Measurements from ENCODE around the gene GLRX5.

GLRX5 gene

DNA sequence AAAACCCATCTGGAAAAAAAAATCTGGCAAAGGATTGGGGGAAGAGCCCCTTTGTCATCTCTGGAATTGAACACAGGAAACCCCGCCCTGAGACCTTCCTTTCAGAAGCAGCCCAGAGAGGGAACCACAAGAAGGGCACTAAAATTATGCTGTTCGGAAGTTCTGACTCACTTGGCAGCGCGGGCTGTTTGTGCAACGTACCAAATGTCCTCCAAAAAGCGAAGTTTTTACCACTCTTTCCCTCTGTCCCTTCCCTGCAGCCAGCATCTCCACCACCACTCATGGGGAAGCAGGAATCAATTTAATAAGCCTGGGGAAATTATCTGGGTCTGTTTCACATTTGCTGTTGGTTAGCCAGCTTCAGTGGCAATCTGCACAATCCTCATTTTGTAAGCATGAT is 15.2 kb upstream of the GLRX5 start:
- no peak for DNase-seq

DNA sequence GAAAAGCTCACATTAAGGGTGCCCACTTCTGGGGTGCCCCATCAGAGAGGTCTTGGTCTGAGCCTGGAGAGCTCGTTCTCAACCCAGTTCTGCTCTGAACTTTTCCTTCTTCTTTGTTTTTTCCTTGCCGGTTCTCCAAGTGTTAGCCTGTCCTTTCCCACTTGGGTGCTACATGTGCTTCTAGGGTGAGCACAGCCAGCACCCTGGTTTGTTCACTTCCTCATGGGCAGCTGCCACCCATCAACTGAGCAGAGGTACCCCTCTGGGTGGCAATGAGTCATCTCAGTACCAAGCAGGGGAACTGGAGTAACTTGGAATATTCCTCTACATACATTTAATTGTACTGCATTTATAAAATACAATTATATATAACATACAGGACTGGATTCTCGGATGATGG is 14.5 kb upstream of the GLRX5 start:
- DNase-seq: no peak

DNA sequence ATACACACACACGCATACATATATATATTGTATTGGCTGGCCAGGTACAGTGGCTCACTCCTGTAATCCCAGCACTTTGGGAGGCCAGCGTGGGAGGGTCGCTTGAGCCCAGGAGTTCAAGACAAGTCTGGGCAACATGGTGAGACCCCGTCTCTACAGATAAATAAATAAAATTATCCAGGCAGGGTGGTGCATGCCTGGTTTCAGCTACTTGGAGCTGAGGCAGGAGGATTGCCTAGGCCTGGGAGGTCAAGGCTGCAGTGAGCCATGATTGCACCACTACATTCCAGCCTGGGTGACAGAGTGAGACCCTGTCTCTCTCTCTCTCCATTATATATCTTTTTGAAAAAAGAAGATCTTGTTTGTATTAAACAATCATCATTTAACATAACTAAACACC is 13.8 kb upstream of the GLRX5 start:
- DNase-seq: no peak

DNA sequence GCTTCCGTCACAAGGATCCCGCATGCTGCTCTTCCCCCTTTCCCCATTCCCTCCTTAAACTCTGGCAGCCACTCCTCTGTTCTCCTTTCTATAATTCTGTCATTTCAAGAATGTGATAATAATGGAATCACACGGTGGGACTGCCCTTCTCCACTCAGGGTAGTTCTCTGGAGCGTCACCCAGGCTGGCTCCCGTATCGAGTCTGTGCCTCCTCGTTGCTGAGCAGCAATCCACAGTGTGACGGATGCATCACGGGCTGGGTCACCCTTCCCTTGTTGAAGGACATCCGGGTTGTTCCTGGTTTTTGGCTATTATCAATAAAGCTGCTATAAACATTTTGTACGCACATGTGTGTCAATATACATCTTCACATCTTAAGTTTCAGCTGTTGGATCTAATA is 12.7 kb upstream of the GLRX5 start:
- DNase-seq: no peak

DNA sequence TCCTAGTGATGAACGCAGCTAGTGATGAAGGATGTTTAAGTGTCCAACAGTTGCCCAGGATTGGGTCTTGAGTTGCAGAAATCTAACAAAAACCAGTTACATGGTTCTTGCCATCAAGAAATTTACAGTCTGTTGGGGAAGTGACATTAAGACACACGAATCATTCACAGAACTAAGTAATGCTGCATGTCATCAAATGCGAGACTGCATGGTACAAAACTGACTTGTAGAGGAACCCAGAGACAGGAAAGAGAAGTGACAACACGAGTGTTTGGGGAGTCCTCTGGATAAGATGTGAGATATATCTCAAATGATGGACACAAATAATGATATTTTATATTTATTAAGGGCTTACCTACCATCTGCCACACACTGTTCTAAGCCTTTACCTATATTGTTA is 12.3 kb upstream of the GLRX5 start:
- DNase-seq: no peak

DNA sequence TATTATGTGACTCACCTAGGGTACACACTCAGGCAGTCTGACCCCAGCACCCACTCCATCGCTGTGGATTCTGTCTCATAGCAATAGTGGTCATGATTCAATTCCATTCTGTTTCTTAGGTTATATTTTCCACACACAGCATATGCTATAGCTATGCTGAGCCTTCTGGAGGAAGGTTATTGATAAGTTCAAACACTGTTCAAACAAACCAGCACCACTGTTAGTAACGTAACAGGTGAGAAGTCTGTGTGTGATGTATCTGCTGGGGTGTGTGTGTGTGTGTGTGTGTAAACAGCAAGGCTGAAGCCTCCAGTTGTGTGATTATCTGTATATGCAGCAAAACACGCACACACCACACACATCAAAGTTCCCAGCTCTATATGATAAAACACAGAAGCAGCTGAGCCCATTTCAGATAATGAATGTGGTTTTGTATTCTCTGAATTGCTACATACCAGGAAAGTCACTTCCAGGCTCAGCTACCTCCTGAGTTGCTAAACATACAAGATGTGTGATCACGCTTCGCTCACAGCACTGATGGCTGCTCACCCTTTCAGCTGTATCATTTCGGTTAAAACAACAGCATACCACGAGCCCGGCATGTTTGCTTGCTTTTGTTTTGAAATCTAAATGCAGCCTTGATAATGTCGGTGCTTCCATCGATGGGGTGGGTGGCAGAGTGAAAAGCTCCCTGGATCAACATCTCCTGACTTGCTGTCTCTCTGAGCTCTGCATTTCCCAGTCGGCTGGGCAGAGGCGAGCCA is 11.6 kb upstream of the GLRX5 start:
- DNase-seq: no peak

DNA sequence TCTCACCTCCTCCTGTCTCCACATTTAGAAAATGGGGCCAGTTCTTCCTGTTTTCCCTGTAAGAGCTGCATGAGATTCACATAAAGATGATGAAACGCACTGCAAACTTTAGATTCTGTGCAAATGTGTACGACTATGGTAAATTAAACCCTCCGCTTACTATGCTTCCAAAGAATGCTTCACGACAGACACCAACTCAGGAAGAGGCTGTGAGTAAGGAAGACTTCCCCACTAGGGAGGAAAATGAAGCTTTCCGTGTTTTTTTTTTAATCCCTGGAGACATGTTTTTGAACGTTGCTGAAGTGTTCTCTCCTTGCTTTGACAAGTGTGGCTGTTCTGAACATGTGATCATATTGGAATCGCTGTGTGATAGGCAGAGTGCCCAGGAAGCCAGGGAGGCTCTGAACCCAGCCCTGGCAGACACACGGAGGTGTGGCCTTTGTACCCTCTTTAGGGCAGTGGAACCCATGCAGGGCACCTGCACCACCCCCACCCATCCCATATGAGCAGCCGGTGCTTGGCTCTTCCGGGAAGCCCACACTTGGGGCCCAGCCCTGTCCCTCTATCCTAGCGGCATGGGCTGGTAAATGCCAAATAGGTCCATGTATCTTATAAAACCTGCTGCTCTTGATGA is 10.9 kb upstream of the GLRX5 start:
- peak; percentile 28 for DNase-seq

DNA sequence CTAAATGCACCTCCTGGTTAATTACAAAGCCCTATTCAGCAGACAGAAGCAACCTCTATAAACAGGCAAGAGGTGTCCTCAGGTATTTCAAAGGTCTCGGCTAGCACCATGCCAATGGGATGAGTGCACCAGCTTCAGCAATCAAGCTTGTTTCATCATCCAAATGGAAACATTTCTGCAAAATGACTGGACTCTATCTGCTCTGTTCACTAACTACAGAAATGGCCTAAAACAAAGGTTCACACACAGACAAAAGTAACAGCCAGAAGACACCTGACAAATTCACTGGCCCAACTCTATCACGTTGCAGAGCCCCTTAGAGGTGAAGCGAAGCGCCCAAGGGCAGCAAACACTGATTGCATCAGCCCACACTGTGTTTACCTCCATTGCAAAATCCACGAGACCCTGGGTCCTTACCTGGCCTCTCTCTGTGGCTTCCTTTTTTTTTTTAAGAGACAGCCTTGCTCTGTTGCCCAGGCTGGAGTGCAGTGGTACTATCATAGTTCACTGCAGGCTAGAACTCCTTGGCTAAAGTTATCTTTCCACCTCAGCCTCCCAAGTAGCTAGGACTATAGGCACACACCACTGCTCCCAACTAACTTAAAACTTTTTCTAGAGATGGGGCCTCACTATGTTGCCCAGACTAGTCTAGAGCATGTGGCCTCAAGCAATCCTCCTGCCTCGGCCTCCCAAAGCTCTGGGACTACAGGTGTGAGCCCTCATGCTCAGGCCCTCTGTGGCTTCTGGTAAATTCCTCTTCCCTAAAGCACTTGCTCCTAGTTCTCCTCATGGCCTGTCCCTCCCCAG is 9.9 kb upstream of the GLRX5 start:
- no peak for DNase-seq

DNA sequence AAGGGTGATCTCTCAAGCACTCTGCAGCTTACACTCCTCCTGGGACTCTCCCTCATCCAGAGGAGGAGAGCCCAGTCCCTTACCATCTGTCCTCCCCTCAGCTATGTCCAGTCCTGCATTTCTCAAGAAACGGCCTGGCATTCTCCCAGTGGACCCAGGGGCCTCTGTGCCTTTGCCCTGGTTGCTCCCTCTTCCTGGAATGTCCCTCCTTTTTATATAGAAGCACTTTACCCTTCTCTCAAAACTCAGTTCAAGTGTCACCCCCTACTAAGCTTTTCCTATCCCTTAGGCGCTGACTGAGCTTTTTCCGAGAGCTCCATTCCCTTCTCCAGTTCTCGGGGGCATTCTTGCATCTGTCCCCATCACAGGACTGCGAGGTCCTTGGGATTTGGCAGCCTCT is 8.9 kb upstream of the GLRX5 start:
- no peak for DNase-seq

DNA sequence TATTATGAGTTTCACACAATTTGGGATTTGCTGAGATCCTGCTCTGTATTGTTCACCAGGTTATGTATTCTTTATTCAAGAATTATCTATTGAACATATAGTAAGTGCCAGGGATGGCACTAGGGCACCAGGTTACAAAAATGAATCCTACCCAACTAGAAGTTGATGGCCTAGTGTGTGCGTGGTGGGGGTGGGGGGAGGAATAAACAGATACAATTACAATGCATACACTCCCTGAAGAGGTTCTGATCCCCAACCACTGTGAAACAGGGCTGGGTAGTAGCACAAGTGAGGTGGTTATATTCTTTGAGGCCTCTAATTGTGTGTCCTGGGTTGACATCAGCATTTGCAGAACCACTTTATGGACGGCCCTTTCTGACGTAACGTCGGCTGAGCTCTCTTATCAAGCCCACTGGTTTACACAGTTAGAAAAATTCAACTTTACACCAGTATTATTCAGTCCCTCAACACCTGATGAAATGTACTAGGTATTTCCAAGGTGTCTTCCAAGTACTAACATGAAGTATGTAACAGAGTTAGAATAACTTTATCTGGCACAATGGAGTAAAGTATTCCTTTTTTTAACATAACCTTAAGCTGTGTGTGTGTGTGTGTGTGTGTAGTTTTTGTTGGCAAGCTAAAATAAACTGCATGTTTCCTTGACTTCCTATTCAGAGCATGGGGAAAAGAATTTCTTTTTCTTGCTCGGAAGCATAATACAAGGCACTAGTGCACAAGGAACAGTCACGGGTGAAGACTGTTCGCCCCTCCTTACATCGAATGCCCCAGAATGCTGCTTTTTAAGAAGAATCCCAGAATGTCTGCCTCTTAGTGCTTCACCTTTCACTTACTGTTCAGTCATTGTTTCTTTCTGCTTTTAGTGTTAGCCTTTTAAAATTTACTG is 8.1 kb upstream of the GLRX5 start:
- DNase-seq: no peak

DNA sequence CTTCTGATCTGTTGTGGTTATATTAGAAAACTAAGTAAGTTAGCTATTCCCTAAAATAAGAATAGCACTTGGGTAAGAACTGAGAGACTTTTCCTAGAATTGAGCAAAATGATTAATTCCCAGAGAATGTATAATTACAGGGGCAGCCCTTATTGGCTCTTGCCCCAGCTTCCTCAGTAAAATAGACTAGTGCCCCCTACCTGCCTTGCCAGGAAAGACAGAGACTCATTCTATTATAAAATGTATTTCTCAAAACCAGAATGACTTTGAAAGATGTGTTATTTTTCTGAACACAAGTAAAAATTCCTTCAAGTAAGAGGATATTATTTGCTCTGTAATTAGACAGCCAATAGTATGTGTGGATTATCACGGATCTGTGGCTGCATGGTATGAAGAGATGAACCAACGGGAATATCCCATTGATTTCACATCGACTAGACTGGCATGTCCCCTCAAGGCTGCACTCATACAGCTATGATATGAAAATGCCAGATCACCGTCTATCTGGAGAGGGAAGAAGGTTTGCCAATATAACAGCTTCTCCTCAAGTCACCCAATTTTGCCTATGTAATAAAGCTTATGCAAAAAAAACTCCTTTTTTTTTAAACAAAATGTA is 7.4 kb upstream of the GLRX5 start:
- DNase-seq: no peak

DNA sequence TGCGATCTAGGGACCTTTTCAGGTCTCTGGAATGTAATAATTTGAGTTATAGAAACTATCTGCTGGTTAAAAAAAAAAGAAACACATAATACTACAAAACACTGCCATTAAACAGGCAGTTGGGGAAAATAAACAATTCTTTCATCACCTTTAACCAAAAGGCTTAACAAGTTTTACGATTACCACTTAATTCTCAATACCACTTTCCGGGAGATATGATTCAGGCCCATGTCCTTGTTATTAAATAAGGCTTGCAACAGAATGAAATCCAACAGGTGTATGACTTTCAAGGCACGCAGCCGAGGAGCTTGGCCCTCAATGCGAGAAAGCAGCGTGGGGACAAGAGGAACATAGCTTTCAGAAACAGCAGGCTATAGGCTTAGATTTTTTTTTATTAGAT is 5.6 kb upstream of the GLRX5 start:
- DNase-seq: no peak

DNA sequence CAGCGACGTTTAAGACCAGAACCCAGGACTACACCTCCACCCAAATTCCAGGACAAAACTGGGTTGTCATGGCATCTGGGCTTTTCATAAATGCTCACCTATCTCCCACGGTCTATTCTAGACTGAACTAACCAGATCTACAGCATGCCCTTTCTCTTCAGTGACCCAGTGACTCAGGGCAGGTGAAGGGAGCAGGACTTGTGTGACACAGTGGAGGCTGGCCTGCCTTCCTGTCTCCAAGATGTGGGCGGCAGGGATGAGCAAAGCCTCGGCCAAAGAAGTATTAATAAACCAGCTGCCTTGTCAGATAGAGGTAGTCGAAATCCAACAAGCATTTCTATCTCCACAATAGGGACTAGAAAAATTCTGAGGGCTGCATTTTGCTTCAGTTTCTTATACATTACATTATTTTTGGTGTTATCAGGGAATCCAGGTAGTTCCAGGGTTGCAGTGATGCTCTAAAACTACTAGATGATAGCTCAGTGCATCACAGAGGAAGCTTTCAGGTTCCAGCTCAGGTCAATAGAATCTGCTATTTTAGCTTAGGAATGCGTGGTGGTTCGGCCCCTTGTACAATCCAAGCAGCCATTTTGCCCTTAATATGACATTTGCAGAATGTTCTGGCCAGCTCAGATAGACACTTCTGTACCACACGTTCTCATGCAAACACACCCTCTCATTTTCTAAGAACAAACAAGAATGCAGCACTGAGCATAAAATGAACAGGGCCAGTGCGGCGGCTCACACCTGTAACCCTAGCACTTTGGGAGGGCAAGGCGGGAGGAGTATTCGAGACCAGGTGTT is 4.2 kb upstream of the GLRX5 start:
- no peak for DNase-seq

DNA sequence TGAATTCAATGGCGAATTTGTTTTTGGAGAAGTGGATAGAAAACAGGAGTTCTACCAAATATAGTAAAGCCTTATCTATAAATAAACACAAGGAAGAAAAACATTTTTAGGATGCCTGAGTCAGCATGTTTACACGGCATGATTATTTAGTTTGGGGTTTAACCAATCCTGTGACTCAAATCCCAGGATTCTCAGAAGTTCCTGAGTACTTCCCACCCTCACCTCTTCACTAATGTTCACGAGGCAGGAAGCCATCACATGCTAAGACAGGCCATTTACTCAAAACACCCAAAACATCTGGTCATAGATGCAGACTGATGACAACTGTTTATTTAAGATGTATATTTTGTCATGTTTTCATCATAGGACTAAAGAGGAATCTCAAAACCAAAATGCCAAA is 3.4 kb upstream of the GLRX5 start:
- DNase-seq: no peak

DNA sequence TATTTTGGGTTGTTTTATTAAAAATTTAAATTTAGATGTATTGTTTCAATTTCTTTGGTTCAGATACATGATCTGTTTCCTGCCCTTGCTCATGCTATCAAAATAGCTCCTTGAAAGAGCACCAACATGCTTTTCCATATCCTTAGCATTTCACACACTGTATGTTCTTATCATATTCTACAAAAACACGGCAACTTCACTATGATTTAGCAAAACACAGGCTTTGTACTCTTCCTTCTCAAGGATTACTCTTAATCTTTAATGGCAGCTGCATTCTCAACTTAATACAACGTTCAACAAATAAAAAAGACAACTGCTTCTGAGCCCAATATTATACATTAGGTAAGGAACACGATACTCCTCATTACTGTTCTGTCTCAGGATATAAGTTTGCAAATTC is 2.9 kb upstream of the GLRX5 start:
- no peak for DNase-seq

DNA sequence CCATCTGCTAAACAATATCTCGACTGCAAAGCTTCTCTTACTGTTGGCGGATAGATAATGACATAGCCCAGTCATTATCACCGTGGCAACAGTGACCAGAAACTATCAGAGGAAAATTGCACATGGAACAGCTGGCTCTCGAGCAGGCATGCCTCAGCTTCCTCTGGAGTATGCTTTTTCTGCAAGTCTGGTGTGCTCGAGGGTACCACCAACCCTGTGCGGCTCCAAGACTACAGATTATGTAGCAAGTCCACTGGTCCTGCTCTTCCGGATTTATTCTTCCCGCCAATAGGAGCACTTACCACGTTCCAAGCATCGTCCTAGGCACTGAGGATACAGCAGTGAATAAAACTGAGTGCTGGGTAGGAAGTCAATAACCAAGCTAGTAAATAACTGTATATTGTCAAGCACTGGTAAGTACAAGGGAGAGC is 1.4 kb upstream of the GLRX5 start:
- no peak for DNase-seq

DNA sequence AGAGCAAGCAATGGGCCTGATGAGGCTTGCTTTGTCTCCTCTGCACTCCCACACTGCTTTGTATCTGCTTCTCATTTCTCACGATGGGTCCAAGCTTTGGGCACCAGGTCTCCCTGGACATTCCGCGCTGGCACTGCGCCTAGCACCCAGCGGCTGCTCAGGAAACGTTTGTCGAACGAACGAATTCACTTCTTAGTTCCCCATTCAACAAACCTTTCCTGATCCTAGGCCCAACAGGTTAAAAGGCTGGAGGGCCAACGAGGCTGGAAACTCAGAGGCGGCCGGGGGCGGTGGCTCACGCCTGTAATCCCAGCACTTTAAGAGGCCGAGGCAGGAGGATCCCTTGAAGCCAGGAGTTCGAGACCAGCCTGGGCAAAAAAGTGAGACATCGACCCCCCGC is 1.0 kb upstream of the GLRX5 start:
- DNase-seq: no peak

DNA sequence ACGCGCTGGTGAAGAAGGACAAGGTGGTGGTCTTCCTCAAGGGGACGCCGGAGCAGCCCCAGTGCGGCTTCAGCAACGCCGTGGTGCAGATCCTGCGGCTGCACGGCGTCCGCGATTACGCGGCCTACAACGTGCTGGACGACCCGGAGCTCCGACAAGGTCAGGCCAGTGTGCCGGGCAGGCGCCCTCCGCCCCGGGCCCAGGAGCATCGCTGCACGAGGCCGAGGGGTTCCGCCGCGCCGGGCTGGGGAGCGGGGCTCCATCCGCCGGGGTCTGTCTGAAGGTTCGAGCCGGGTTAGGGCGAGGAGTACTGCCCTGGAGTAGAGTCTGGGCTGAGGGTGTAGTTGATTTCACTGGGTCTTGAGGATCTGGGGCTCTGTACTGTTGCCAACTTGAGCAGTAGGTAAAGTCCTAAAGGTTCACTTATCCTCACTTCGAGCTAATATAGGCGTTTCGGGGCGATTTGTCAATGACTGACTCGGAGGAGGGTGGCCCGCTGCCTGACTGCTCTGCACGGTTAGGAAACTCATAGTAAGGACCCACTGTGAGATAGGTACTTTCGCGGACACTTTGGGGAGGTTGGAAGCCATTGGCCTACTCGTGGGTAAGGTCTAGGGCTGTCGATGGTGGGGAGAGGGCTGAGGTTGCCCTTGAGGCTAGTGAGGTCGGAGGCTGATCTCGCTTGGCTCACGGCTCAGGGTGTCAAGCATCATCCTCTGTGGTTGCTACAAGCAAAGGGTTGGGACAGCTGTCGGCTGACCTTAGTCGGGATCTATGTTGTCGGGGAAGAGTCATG is 574 bp downstream of the GLRX5 start:
- DNase-seq: no peak

DNA sequence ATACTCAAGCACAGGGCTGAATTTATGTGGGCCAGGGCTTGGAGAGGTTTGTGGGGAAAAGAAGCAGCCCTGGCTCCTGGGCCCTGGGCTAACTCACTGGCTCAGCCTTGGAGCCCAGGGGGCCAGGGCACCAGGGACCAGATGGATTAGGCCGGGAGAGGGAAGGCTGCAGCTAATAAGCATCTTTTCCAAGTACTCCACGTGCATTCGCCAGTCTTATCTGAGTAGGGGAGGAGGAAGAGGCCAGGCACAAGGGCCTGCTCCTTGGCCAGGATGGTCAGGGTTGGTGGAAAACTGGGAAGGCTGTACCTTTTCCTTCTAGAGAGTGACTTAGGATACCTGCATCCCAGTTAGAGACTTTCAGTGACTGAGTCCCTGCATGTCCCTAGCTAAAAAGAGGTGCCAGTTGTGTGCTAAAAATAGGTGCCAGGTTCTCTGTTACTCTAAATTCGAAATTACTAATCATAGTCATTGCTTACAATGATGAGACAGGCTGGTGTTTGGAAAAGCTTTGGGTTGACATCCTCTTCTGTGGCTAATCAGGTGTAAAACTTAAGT is 1.3 kb downstream of the GLRX5 start:
- DNase-seq: no peak

DNA sequence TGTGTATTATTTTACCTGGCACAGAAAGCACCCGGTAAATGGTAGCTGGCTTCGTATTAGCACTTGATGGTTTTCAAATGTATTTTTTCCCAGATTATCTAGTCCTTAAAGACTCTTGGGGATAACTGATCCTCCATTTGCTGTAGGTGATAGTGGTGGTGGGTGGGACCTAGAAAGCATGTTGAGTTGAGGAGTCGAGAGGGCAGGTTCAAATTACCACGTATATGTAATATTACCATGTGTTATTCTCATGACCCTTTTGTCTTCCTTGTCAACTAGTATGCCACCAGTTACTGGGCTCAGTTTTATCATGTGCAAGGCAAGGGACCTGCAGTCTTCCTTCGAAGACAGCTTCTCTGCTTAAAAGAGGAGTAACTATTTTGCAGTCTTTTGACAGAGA is 1.8 kb downstream of the GLRX5 start:
- DNase-seq: no peak

Measured in NCI-H510A (cell line).